Adrenal gland (tissue), 5 donors: ENCODE measurements around the gene ANKRD24.

ENCODE experiments used
- POLR2A ChIP-seq, 2 donors: fragments of 450-650 bp; IDR thresholded peaks; one replicate each; pipeline ENCODE4 v1.6.1; 2017; ENCODE audit warnings: antibody characterized with exemption in 2 of 2, mild to moderate bottlenecking in 2 of 2, moderate library complexity in 1 of 2
- TF ChIP-seq, protein P1 (sequence below), 6 experiments: fragments of 450-650 bp in 4 of 6; fragments of 200-600 bp in 2 of 6; sonication (generic) in 1 of 6; IDR thresholded peaks; 1 replicate in 5 of 6; 2 replicates in 1 of 6; pipeline versions ENCODE4 v1.5.1 to v1.8.0; 2016 to 2021; ENCODE audit warnings: antibody characterized with exemption in 6 of 6, mild to moderate bottlenecking in 2 of 6, moderate library complexity in 1 of 6
- donor health status: DM: no; HTN: no; CAD: no.

DNA sequence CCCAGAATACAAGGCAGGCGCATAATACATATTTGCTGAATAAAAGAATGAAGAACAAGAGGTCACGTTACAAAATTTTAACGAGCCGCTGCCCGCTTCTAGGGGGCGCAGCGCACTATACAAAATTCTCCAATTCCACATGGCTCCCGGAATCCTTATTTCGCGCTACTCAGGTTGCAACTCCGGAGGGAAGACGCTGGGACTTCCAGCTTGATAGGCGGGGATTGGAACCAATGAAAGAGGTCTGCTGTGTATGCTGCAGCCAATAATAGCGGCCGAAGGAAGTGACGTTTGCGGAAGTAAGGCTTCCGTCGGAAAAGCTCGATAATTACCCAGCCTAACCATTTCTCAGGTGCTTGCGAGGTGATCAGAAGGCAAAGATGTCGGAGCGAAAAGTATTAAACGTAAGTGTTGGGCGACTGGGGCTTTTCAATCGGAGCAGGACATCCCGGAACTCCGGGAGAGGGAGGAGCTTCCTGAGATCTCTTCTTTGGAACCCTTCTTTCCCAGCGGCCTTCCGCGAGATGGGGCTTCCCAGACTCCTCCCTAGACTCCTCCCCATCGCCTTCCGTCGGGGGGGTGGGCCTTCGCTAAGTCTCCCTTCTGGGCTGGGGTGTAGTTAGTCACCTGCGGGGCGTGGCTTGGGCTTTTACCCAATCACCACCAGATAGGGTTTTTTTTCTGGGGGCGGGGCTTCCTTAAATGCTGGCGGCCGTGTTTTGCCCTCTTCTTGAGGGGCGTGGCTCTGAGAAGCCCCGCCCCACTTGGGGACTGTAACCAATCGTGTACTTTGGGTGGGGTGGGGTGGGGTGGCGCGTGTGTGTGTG is 64.5 kb downstream of the ANKRD24 start, which contains the start of gene YJU2:
- TF ChIP-seq POLR2A (IDR thresholded peaks at IDR 0.05) = peak; percentile 37 to 64
- TF ChIP-seq, protein P1, sequence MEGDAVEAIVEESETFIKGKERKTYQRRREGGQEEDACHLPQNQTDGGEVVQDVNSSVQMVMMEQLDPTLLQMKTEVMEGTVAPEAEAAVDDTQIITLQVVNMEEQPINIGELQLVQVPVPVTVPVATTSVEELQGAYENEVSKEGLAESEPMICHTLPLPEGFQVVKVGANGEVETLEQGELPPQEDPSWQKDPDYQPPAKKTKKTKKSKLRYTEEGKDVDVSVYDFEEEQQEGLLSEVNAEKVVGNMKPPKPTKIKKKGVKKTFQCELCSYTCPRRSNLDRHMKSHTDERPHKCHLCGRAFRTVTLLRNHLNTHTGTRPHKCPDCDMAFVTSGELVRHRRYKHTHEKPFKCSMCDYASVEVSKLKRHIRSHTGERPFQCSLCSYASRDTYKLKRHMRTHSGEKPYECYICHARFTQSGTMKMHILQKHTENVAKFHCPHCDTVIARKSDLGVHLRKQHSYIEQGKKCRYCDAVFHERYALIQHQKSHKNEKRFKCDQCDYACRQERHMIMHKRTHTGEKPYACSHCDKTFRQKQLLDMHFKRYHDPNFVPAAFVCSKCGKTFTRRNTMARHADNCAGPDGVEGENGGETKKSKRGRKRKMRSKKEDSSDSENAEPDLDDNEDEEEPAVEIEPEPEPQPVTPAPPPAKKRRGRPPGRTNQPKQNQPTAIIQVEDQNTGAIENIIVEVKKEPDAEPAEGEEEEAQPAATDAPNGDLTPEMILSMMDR (IDR thresholded peaks at IDR 0.05) = peak in 4 of 6 experiments; percentile 34 to 51 (median 36)
